Neuronal stem cell (in vitro differentiated cells): ENCODE results near the gene PTPRD.

Experiments used
- DNase-seq: peaks from one replicate; pipeline ENCODE4 v3.0.0-alpha.2; 2013; ENCODE audit warnings: low spot score
- H2AFZ ChIP-seq: one replicate; pipeline ENCODE4 v1.6.1; 2013; ENCODE audit warnings: mild to moderate bottlenecking, low read length, inconsistent platforms
- H2AK5ac ChIP-seq: 2 replicates; pipeline ENCODE4 v1.6.1; 2013; ENCODE audit warnings: low read depth, mild to moderate bottlenecking, inconsistent platforms, low read length, moderate library complexity, mixed read lengths
- H2BK120ac ChIP-seq: 2 replicates; pipeline ENCODE4 v1.6.1; 2013; ENCODE audit warnings: low read depth, mild to moderate bottlenecking, inconsistent platforms, low read length, moderate library complexity, mixed read lengths
- H2BK12ac ChIP-seq: one replicate; pipeline ENCODE4 v1.6.1; 2013; ENCODE audit warnings: low read length, inconsistent platforms
- H2BK15ac ChIP-seq: 2 replicates; pipeline ENCODE4 v1.6.1; 2013; ENCODE audit warnings: mild to moderate bottlenecking, low read length, inconsistent platforms, mixed read lengths
- H2BK5ac ChIP-seq: one replicate; pipeline ENCODE4 v1.6.1; 2013; ENCODE audit warnings: inconsistent platforms, mild to moderate bottlenecking, low read length, moderate library complexity
- H3K14ac ChIP-seq: one replicate; pipeline ENCODE4 v1.6.1; 2013; ENCODE audit warnings: low read length, inconsistent platforms
- H3K18ac ChIP-seq: 2 replicates; pipeline ENCODE4 v1.6.1; 2013; ENCODE audit warnings: low read length, inconsistent platforms
- H3K23ac ChIP-seq: 2 replicates; pipeline ENCODE4 v1.6.1; 2013; ENCODE audit warnings: low read depth, mild to moderate bottlenecking, mixed read lengths, low read length, inconsistent platforms; ENCODE audit not compliant: poor library complexity
- H3K27ac ChIP-seq: replicated peaks from 3 replicates; pipeline ENCODE4 v1.5.1; 2013; ENCODE audit warnings: low read length, inconsistent platforms
- H3K27me3 ChIP-seq, 3 experiments: 2 replicates each; pipeline ENCODE4 v1.6.1; 2013; ENCODE audit warnings: low read length in 3 of 3, mild to moderate bottlenecking in 2 of 3, inconsistent platforms in 1 of 3, low read depth in 1 of 3, mixed read lengths in 1 of 3, moderate library complexity in 1 of 3; ENCODE audit not compliant: control insufficient read depth in 3 of 3, insufficient read depth in 3 of 3
- H3K36me3 ChIP-seq, 2 donors: replicated peaks in 1 of 2; 2 replicates each; pipeline ENCODE4 v1.6.1; 2013; ENCODE audit warnings: low read length in 2 of 2; ENCODE audit not compliant: control insufficient read depth in 2 of 2, insufficient read depth in 2 of 2
- H3K4ac ChIP-seq: 2 replicates; pipeline ENCODE4 v1.6.1; 2013; ENCODE audit warnings: inconsistent platforms, mild to moderate bottlenecking, low read length, moderate library complexity
- H3K4me1 ChIP-seq, 2 donors: 1 replicate in 1 of 2; 2 replicates in 1 of 2; pipeline ENCODE4 v1.6.1; 2013; ENCODE audit warnings: low read length in 2 of 2, low read depth in 1 of 2; ENCODE audit not compliant: control insufficient read depth in 2 of 2, insufficient read depth in 1 of 2
- H3K4me2 ChIP-seq: one replicate; pipeline ENCODE4 v1.6.1; 2013; ENCODE audit warnings: mild to moderate bottlenecking, low read length, inconsistent platforms; ENCODE audit not compliant: insufficient read depth, poor library complexity, severe bottlenecking
- H3K4me3 ChIP-seq, 2 donors: 2 replicates each; pipeline ENCODE4 v1.5.1; 2013; ENCODE audit warnings: low read length in 2 of 2, mild to moderate bottlenecking in 2 of 2, inconsistent platforms in 1 of 2, moderate library complexity in 1 of 2
- H3K79me1 ChIP-seq: one replicate; pipeline ENCODE4 v1.6.1; 2013; ENCODE audit warnings: low read depth, mild to moderate bottlenecking, inconsistent platforms, low read length, moderate library complexity
- H3K9ac ChIP-seq: one replicate; pipeline ENCODE4 v1.6.1; 2013; ENCODE audit warnings: mild to moderate bottlenecking, low read depth, low read length, inconsistent platforms; ENCODE audit not compliant: poor library complexity
- H3K9me3 ChIP-seq, 2 donors: replicated peaks in 1 of 2; 2 replicates each; pipeline versions ENCODE3 to v1.6.1; 2013; ENCODE audit warnings: low read length in 2 of 2, mild to moderate bottlenecking in 2 of 2, inconsistent platforms in 1 of 2, low read depth in 1 of 2, mixed read lengths in 1 of 2, moderate library complexity in 1 of 2; ENCODE audit not compliant: control insufficient read depth in 2 of 2, insufficient read depth in 1 of 2
- H4K8ac ChIP-seq: one replicate; pipeline ENCODE4 v1.6.1; 2013; ENCODE audit warnings: low read depth, mild to moderate bottlenecking, inconsistent platforms, low read length, moderate library complexity
- H4K91ac ChIP-seq: one replicate; pipeline ENCODE4 v1.6.1; 2013; ENCODE audit warnings: low read length, low read depth, mild to moderate bottlenecking, inconsistent platforms; ENCODE audit not compliant: poor library complexity
- WGBS, 2 donors: extraction: QIAGEN DNeasy Blood & Tissue Kit; methylation state at CpG; one replicate each; pipeline ENCODE4 v1.1.7; 2013; ENCODE audit warnings: missing lambda C conversion rate in 2 of 2, mixed read lengths in 1 of 2; ENCODE audit not compliant: insufficient read length in 2 of 2, insufficient replicate concordance in 1 of 2; ENCODE audit errors: extremely low coverage in 2 of 2; 5-methylcytosine and 5-hydroxymethylcytosine counted together

PTPRD gene

GRCh38 chr9:8395022-8395421, 2217.8 kb downstream of the PTPRD start:
- Histone ChIP-seq H3K4me3 (no peak overlapping the region), H3K27ac (no peak overlapping the region), H3K27me3 (no peaks in the 10 kb centered on the region), H2BK5ac (no peak overlapping the region), H2AK5ac (no peak overlapping the region), H3K18ac (no peak overlapping the region), H2BK12ac (no peak overlapping the region), H3K4ac (no peak overlapping the region), H3K4me1 (no peaks in the 10 kb centered on the region), H3K9me3 (no peaks in the 10 kb centered on the region), H3K9ac (no peak overlapping the region), H3K23ac (no peak overlapping the region), H4K91ac (no peak overlapping the region), H2BK120ac (no peak overlapping the region), H3K36me3 (no peaks in the 10 kb centered on the region), H4K8ac (no peak overlapping the region), H3K14ac (no peak overlapping the region), H3K4me2 (no peak overlapping the region), H2BK15ac (no peak overlapping the region), H3K79me1 (no peaks in the 10 kb centered on the region), H2AFZ (no peak overlapping the region)
- no peak for DNase-seq
- WGBS, 2 donors = no CpG with 5 or more reads among the region's 4 CpGs

DNA sequence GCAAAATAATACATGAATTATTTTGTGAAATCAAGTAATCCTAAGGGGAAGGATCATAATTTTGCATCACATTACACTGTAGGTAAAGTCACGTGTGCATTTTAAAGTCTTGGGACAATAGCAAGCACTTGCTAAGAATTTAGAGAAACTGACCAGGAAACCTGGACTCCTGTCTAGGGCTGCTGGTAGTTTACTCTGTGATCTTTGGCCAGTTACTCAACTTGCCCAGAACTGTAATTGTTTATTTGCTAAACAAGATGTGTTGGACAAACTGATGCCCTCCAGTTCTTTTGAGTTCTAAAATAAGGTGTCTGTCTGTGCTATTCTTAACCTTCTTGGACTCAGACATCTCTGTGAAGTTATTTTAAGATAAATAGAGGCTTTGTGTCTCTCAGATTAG, 2218.5 kb downstream of the PTPRD start:
- no peak for DNase-seq
- no peak overlapping the region for H3K18ac ChIP-seq
- H2AFZ ChIP-seq = no peak overlapping the region
- no peaks in the 10 kb centered on the region for H3K4me1 ChIP-seq
- no peak overlapping the region for H2AK5ac ChIP-seq
- H2BK120ac ChIP-seq = no peak overlapping the region
- no peak overlapping the region for H3K4me3 ChIP-seq
- H2BK12ac ChIP-seq = no peak overlapping the region
- no peak overlapping the region for H3K4me2 ChIP-seq
- H3K14ac ChIP-seq = no peak overlapping the region
- H3K27ac ChIP-seq = no peak overlapping the region
- no peak overlapping the region for H2BK15ac ChIP-seq
- no peaks in the 10 kb centered on the region for H3K9me3 ChIP-seq
- no peak overlapping the region for H4K8ac ChIP-seq
- H3K27me3 ChIP-seq = no peaks in the 10 kb centered on the region
- H3K9ac ChIP-seq = no peak overlapping the region
- no peak overlapping the region for H2BK5ac ChIP-seq
- no peaks in the 10 kb centered on the region for H3K36me3 ChIP-seq
- H3K79me1 ChIP-seq = no peaks in the 10 kb centered on the region
- no peak overlapping the region for H3K4ac ChIP-seq
- H3K23ac ChIP-seq = no peak overlapping the region
- no CpG with 5 or more reads among the region's 1 CpG for WGBS, 2 donors
- no peak overlapping the region for H4K91ac ChIP-seq

- Histone ChIP-seq H3K9me3 (no peaks in the 10 kb centered on the region), H3K4ac (no peak overlapping the region), H2AFZ (no peak overlapping the region), H3K27ac (no peak overlapping the region), H3K4me1 (no peaks in the 10 kb centered on the region), H2BK15ac (no peak overlapping the region), H2BK5ac (no peak overlapping the region), H2AK5ac (no peak overlapping the region), H3K23ac (no peak overlapping the region), H3K27me3 (no peaks in the 10 kb centered on the region), H3K36me3 (peaks cover 0 to 2% of the 10 kb centered on the region in 2 donors), H4K8ac (no peak overlapping the region), H3K4me2 (no peak overlapping the region), H3K14ac (no peak overlapping the region), H2BK120ac (no peak overlapping the region), H3K79me1 (no peaks in the 10 kb centered on the region), H2BK12ac (no peak overlapping the region), H3K18ac (no peak overlapping the region), H4K91ac (no peak overlapping the region), H3K4me3 (no peak overlapping the region), H3K9ac (no peak overlapping the region)
- no peak for DNase-seq
Observed at GRCh38 chr9:8392866-8393265, 2219.9 kb downstream of the PTPRD start.

- Histone ChIP-seq H3K9me3 (no peaks in the 10 kb centered on the region), H4K8ac (no peak overlapping the region), H3K4ac (no peak overlapping the region), H3K27me3 (no peaks in the 10 kb centered on the region), H3K4me1 (peaks cover 0 to 2% of the 10 kb centered on the region in 2 donors), H2BK5ac (no peak overlapping the region), H3K36me3 (peaks cover 0 to 2% of the 10 kb centered on the region in 2 donors), H3K27ac (no peak overlapping the region), H3K4me3 (no peak overlapping the region), H3K4me2 (no peak overlapping the region), H2AK5ac (no peak overlapping the region), H2BK120ac (no peak overlapping the region), H2BK15ac (no peak overlapping the region), H3K14ac (no peak overlapping the region), H3K23ac (no peak overlapping the region), H4K91ac (no peak overlapping the region), H3K79me1 (no peaks in the 10 kb centered on the region), H3K9ac (no peak overlapping the region), H2AFZ (no peak overlapping the region), H3K18ac (no peak overlapping the region), H2BK12ac (no peak overlapping the region)
- DNase-seq = no peak
Observed at GRCh38 chr9:8391566-8391965, 2221.2 kb downstream of the PTPRD start.
